A673 (cell line): ENCODE measurements around the gene HMCN1.

Source experiments
- CTCF ChIP-seq: fragments of 300-800, 200-600 bp; sonication (generic); conservative IDR thresholded peaks from 2 replicates; pipeline ENCODE4 v1.5.1; 2017; ENCODE audit warnings: low read depth, mild to moderate bottlenecking, antibody characterized with exemption, low read length, moderate library complexity, mixed read lengths
- EZH2 ChIP-seq: fragments of 200-600 bp; sonication (generic); IDR thresholded peaks from 2 replicates; pipeline ENCODE4 v1.6.1; 2017; ENCODE audit warnings: borderline replicate concordance, low read depth, mild to moderate bottlenecking, mixed read lengths, antibody characterized with exemption, low read length; ENCODE audit not compliant: poor library complexity, severe bottlenecking

- TF ChIP-seq EZH2 (no peak), CTCF (no peak)
These were observed 61.0 kb downstream of the HMCN1 start for GRCh38 chr1:185795181-185795580.
